IMR-90 (cell line): ENCODE data around the gene KCTD4. TPM values are rescaled to one million over a fixed set of nuclear protein-coding genes. Genes with fewer than 3 reads are reported as not detected.

ENCODE experiments used
- ATAC-seq: fragments of 200-7000 bp; cut with Tn5 transposase; 2 replicates; pipeline ENCODE4 v1.9.1; 2020; ENCODE audit warnings: low read depth, mild to moderate bottlenecking, moderate library complexity
- BruUV-seq: library from RNA; stranded (reverse); fragments of 400-500 nt; replicated peaks from 2 replicates; lab custom pipeline; 2021; lab: Mats Ljungman, UMichigan
- CTCF ChIA-PET: fragments of 300-600 bp; formaldehyde crosslinking; extraction: SDS; loops from one replicate; lab custom pipeline; 2021; ENCODE audit warnings: antibody characterized with exemption; lab: Yijun Ruan, JAX
- POLR2A ChIA-PET: fragments of 300-600 bp; sonication (Branson Sonifier 250); formaldehyde crosslinking; loops from one replicate; lab custom pipeline; 2022; ENCODE audit warnings: antibody characterized with exemption; ENCODE audit not compliant: unreplicated experiment; lab: Charles Lee
- DNase-seq: peaks from one replicate; pipeline ENCODE4 v3.0.0; 2013
- H2AFZ ChIP-seq: replicated peaks from 2 replicates; pipeline ENCODE3; 2013; ENCODE audit warnings: low read length, mild to moderate bottlenecking; ENCODE audit not compliant: poor library complexity
- H2AK5ac ChIP-seq: 2 replicates; pipeline ENCODE4 v1.6.1; 2013; ENCODE audit warnings: low read depth, low read length, inconsistent platforms
- H2AK9ac ChIP-seq: replicated peaks from 2 replicates; pipeline ENCODE3; 2013; ENCODE audit warnings: mild to moderate bottlenecking, low read depth, low read length, moderate library complexity; ENCODE audit not compliant: poor library complexity
- H2BK120ac ChIP-seq: 2 replicates; pipeline ENCODE4 v1.6.1; 2013; ENCODE audit warnings: low read depth, low read length, inconsistent platforms
- H2BK15ac ChIP-seq: 3 replicates; pipeline ENCODE4 v1.6.1; 2013; ENCODE audit warnings: low read depth, low read length, inconsistent platforms
- H2BK20ac ChIP-seq: 2 replicates; pipeline ENCODE4 v1.6.1; 2013; ENCODE audit warnings: low read depth, mild to moderate bottlenecking, inconsistent platforms, low read length, moderate library complexity
- H2BK5ac ChIP-seq: 2 replicates; pipeline ENCODE4 v1.6.1; 2013; ENCODE audit warnings: mild to moderate bottlenecking, low read depth, low read length, inconsistent platforms; ENCODE audit not compliant: poor library complexity, severe bottlenecking
- H3K14ac ChIP-seq: replicated peaks from 2 replicates; pipeline ENCODE4 v1.6.1; 2013; ENCODE audit warnings: low read depth, low read length, inconsistent platforms
- H3K18ac ChIP-seq: 2 replicates; pipeline ENCODE4 v1.6.1; 2013; ENCODE audit warnings: low read depth, low read length, control low read depth
- H3K23ac ChIP-seq: 2 replicates; pipeline ENCODE4 v1.6.1; 2013; ENCODE audit warnings: low read depth, low read length, inconsistent platforms
- H3K27ac ChIP-seq: 2 replicates; pipeline ENCODE4 v1.5.1; 2013; ENCODE audit warnings: mild to moderate bottlenecking, control low read depth, low read length; ENCODE audit not compliant: insufficient read depth
- H3K27me3 ChIP-seq: 2 replicates; pipeline ENCODE4 v1.6.1; 2013; ENCODE audit warnings: low read length; ENCODE audit not compliant: control insufficient read depth, insufficient read depth
- H3K36me3 ChIP-seq: 2 replicates; pipeline ENCODE4 v1.6.1; 2013; ENCODE audit warnings: low read length, mixed read lengths; ENCODE audit not compliant: control insufficient read depth, insufficient read depth
- H3K4ac ChIP-seq: 2 replicates; pipeline ENCODE4 v1.6.1; 2013; ENCODE audit warnings: low read depth, low read length, inconsistent platforms
- H3K4me1 ChIP-seq: 2 replicates; pipeline ENCODE4 v1.6.1; 2013; ENCODE audit warnings: low read length, mixed read lengths; ENCODE audit not compliant: control insufficient read depth, insufficient read depth
- H3K4me2 ChIP-seq: 2 replicates; pipeline ENCODE4 v1.6.1; 2013; ENCODE audit warnings: low read depth, mild to moderate bottlenecking, control low read depth, low read length, moderate library complexity
- H3K4me3 ChIP-seq: 2 replicates; pipeline ENCODE4 v1.5.1; 2013; ENCODE audit warnings: low read depth, mild to moderate bottlenecking, control low read depth, low read length, moderate library complexity; ENCODE audit not compliant: insufficient read depth
- H3K56ac ChIP-seq: 2 replicates; pipeline ENCODE4 v1.6.1; 2013; ENCODE audit warnings: low read length, inconsistent platforms; ENCODE audit not compliant: insufficient read depth; ENCODE audit errors: extremely low read depth
- H3K79me1 ChIP-seq, 2 experiments: 2 replicates each; pipeline ENCODE4 v1.6.1; 2013; ENCODE audit warnings: low read length in 2 of 2, inconsistent platforms in 1 of 2, low read depth in 1 of 2
- H3K9ac ChIP-seq: 2 replicates; pipeline ENCODE4 v1.6.1; 2013; ENCODE audit warnings: low read depth, low read length, control low read depth
- H3K9me1 ChIP-seq: 2 replicates; pipeline ENCODE4 v1.6.1; 2013; ENCODE audit warnings: low read length, inconsistent platforms; ENCODE audit not compliant: insufficient read depth
- H3K9me3 ChIP-seq: 2 replicates; pipeline ENCODE4 v1.6.1; 2013; ENCODE audit warnings: low read length; ENCODE audit not compliant: control insufficient read depth, insufficient read depth
- H4K20me1 ChIP-seq: 2 replicates; pipeline ENCODE4 v1.6.1; 2013; ENCODE audit warnings: low read length, inconsistent platforms; ENCODE audit not compliant: insufficient read depth
- H4K5ac ChIP-seq: 2 replicates; pipeline ENCODE4 v1.6.1; 2013; ENCODE audit warnings: mild to moderate bottlenecking, low read depth, low read length, control low read depth
- H4K8ac ChIP-seq, 2 experiments: 2 replicates each; pipeline ENCODE4 v1.6.1; 2013; ENCODE audit warnings: low read depth in 2 of 2, low read length in 2 of 2, control low read depth in 1 of 2, inconsistent platforms in 1 of 2
- H4K91ac ChIP-seq: 2 replicates; pipeline ENCODE4 v1.6.1; 2013; ENCODE audit warnings: low read depth, low read length, inconsistent platforms; ENCODE audit not compliant: insufficient read depth
- BHLHE40 ChIP-seq: fragments of 150-350 bp; IDR thresholded peaks from 2 replicates; pipeline ENCODE4 v1.6.1; 2016; ENCODE audit warnings: mild to moderate bottlenecking, low read depth, low read length
- CEBPB ChIP-seq: IDR thresholded peaks from 2 replicates; pipeline ENCODE4 v1.6.1; 2012; ENCODE audit warnings: low read depth, low read length, improper control_type of control experiment
- CHD1 ChIP-seq: IDR thresholded peaks from 2 replicates; pipeline ENCODE4 v1.6.1; 2012; ENCODE audit warnings: low read depth, low read length, improper control_type of control experiment
- FOS ChIP-seq: fragments of 150-350 bp; IDR thresholded peaks from 2 replicates; pipeline ENCODE4 v1.6.1; 2016; ENCODE audit warnings: low read depth, low read length
- MAFK ChIP-seq: IDR thresholded peaks from 2 replicates; pipeline ENCODE4 v1.6.1; 2012; ENCODE audit warnings: low read depth, low read length, improper control_type of control experiment
- MAZ ChIP-seq: IDR thresholded peaks from 2 replicates; pipeline ENCODE4 v1.6.1; 2012; ENCODE audit warnings: low read depth, mild to moderate bottlenecking, low read length, improper control_type of control experiment, moderate library complexity, borderline replicate concordance
- MXI1 ChIP-seq: IDR thresholded peaks from 2 replicates; pipeline ENCODE4 v1.6.1; 2012; ENCODE audit warnings: low read depth, mild to moderate bottlenecking, low read length, moderate library complexity, borderline replicate concordance
- NFE2L2 ChIP-seq: fragments of 150-350 bp; IDR thresholded peaks from 2 replicates; pipeline ENCODE4 v1.6.1; 2016; ENCODE audit warnings: low read depth, mild to moderate bottlenecking, low read length
- POLR2A ChIP-seq: IDR thresholded peaks from 2 replicates; pipeline ENCODE4 v1.6.1; 2012; ENCODE audit warnings: mild to moderate bottlenecking, low read depth, low read length
- RAD21 ChIP-seq: IDR thresholded peaks from 2 replicates; pipeline ENCODE4 v1.6.1; 2012; ENCODE audit warnings: low read length, improper control_type of control experiment
- RCOR1 ChIP-seq: IDR thresholded peaks from 2 replicates; pipeline ENCODE4 v1.6.1; 2012; ENCODE audit warnings: mild to moderate bottlenecking, low read length, improper control_type of control experiment; ENCODE audit not compliant: insufficient replicate concordance
- RFX5 ChIP-seq: IDR thresholded peaks from 2 replicates; pipeline ENCODE4 v1.8.0; 2012; ENCODE audit warnings: low read depth, mild to moderate bottlenecking, low read length, moderate library complexity
- SMC3 ChIP-seq: fragments of 150-350 bp; IDR thresholded peaks from 2 replicates; pipeline ENCODE4 v1.6.1; 2016; ENCODE audit warnings: low read depth, mild to moderate bottlenecking, antibody characterized with exemption, low read length, moderate library complexity
- dilution Hi-C: fragments of 300-500 bp; cut with HindIII; formaldehyde crosslinking; loops from one replicate; pipeline ENCODE4 v1.14.3; 2018; ENCODE audit warnings: low sequenced_read_pairs; ENCODE audit not compliant: unreplicated experiment
- in situ Hi-C: fragments of 300-500 bp; cut with MboI; formaldehyde crosslinking; loops from 3 replicates; pipeline ENCODE4 v1.14.3; 2019; ENCODE audit warnings: low sequenced_read_pairs, inconsistent platforms, mixed read lengths
- intact Hi-C: fragments of 100-400 bp; cut with micrococcal nuclease; formaldehyde crosslinking; loops from 2 replicates; pipeline ENCODE4 v1.10.0; 2022
- polyA plus RNA-seq, 3 experiments: library from polyadenylated mRNA; depleted of rRNA; stranded (reverse); fragments of >200 nt; gene quantifications; 2 replicates each; pipeline ENCODE4 v1.2.3, GENCODE V29; 2012; ENCODE audit warnings: low replicate concordance in 1 of 3
- total RNA-seq: library from RNA; depleted of rRNA; stranded (reverse); fragments of >200 nt; gene quantifications from 2 replicates; pipeline ENCODE4 v1.2.3, GENCODE V29; 2012
- TF ChIP-seq, protein P1 (sequence below): conservative IDR thresholded peaks from 2 replicates; pipeline ENCODE4 v1.5.1; 2012; ENCODE audit warnings: mild to moderate bottlenecking, low read depth, low read length, improper control_type of control experiment
- TF ChIP-seq, protein P2 (sequence below): fragments of 150-350 bp; IDR thresholded peaks from 2 replicates; pipeline ENCODE4 v1.6.1; 2016; ENCODE audit warnings: low read depth, mild to moderate bottlenecking, low read length, moderate library complexity, borderline replicate concordance

KCTD4 gene
- total and polyA plus RNA-seq, 2 of the 4 experiments (the other 2 are of a cell fraction): 0.53 to 0.72 TPM

DNA sequence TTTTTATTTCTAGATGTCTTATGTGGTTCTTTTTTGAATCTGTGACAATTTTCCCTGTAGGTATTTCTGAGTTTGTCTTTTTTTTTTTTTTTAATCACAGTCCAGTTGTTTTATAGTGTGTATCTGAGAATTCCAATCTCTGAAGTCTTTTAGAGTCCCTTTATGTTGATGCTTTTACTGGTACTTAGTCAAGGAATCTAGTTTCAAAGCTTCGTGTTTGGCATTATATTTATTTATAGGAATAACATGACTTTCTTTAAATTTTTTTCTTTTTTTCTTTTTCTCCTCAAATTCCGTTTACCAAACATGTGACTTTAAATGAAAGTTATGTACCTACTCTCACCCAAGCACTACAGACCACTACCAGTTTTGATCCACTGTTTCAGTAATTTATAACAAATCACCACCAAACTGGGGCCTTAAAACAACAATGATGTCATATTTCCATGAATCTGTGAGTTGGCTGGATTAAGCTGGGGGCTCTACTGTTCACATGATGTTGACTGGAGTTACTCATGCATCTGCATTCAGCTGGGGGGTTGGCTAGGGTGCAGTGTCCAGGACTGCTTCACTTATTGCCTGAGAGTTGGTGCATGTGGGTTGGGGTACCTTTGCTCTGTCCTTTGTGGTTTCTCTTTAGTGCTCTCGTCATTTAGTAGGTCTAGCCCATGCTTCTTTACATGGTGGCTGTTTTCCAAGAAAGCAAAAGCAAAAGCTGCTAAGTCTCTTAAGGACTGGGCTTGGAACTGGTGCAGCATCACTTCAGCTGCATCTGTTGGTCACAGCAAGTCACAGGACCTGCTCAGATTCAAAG lies 22.3 kb downstream of the KCTD4 start (continued):
- TF ChIP-seq BHLHE40 (peak; percentile 57), RFX5 (no peak), MAFK (no peak)

DNA sequence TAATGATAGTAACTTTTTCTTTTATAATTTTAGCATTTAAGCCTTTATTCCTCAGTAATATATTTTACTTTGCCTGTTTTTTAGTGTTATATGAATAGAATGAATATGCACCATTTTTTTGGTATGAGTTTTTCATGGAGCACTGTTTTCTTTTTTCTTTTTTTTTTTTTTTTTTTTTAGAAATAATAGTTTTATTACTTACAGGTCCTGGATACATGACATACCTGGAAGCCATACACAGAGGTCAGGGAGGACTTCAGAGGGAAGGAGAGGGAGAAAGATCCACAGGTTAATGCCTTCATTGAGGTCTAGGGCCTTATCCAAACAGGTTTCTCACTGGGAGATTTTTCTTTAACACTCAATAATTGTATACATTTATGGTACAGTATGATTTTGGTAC lies 26.4 kb downstream of the KCTD4 start:
- Histone ChIP-seq H3K4me3 (no peak overlapping the region), H3K36me3 (no peaks in the 10 kb centered on the region), H4K5ac (no peak overlapping the region), H4K20me1 (peaks cover 2% of the 10 kb centered on the region; the same call in 1 of the 2 replicates), H2AK9ac (no peak overlapping the region), H3K4ac (no peak overlapping the region), H3K56ac (no peak overlapping the region), H3K4me2 (no peak overlapping the region), H2BK5ac (no peak overlapping the region), H3K23ac (no peak overlapping the region), H2BK20ac (no peak overlapping the region), H4K91ac (no peak overlapping the region), H3K79me1 (peaks cover 23 to 50% of the 10 kb centered on the region in 2 experiments), H2AFZ (no peak overlapping the region), H3K9ac (no peak overlapping the region), H3K18ac (no peak overlapping the region), H3K4me1 (peaks cover 3% of the 10 kb centered on the region), H4K8ac (no peak overlapping the region), H2AK5ac (no peak overlapping the region), H2BK15ac (no peak overlapping the region), H3K27ac (no peak overlapping the region), H3K14ac (no peak overlapping the region), H2BK120ac (no peak overlapping the region), H3K27me3 (no peaks in the 10 kb centered on the region), H3K9me1 (peaks cover 13% of the 10 kb centered on the region), H3K9me3 (no peaks in the 10 kb centered on the region)
- in situ Hi-C loops: no loop called here
- intact Hi-C loops: no loop called here
- no peak for DNase-seq
- CTCF ChIA-PET: interaction anchor here (0.5 kb wide), 1 partner anchor 247 kb away, joined by 3 read pairs; no protein-coding TSS in a partner anchor
- POLR2A ChIA-PET: no interaction called here
- dilution Hi-C loops: no loop called here
- no TSS peak for BruUV-seq
- no peak for ATAC-seq
- TF ChIP-seq POLR2A: no peak
- TF ChIP-seq MXI1: no peak
- no peak for TF ChIP-seq RCOR1
- TF ChIP-seq FOS: no peak
- no peak for TF ChIP-seq MAFK
- TF ChIP-seq, protein P1, sequence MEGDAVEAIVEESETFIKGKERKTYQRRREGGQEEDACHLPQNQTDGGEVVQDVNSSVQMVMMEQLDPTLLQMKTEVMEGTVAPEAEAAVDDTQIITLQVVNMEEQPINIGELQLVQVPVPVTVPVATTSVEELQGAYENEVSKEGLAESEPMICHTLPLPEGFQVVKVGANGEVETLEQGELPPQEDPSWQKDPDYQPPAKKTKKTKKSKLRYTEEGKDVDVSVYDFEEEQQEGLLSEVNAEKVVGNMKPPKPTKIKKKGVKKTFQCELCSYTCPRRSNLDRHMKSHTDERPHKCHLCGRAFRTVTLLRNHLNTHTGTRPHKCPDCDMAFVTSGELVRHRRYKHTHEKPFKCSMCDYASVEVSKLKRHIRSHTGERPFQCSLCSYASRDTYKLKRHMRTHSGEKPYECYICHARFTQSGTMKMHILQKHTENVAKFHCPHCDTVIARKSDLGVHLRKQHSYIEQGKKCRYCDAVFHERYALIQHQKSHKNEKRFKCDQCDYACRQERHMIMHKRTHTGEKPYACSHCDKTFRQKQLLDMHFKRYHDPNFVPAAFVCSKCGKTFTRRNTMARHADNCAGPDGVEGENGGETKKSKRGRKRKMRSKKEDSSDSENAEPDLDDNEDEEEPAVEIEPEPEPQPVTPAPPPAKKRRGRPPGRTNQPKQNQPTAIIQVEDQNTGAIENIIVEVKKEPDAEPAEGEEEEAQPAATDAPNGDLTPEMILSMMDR: no peak
- TF ChIP-seq NFE2L2: no peak
- TF ChIP-seq CHD1: no peak
- TF ChIP-seq RFX5: no peak
- TF ChIP-seq, protein P2, sequence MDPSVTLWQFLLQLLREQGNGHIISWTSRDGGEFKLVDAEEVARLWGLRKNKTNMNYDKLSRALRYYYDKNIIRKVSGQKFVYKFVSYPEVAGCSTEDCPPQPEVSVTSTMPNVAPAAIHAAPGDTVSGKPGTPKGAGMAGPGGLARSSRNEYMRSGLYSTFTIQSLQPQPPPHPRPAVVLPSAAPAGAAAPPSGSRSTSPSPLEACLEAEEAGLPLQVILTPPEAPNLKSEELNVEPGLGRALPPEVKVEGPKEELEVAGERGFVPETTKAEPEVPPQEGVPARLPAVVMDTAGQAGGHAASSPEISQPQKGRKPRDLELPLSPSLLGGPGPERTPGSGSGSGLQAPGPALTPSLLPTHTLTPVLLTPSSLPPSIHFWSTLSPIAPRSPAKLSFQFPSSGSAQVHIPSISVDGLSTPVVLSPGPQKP: no peak
- no peak for TF ChIP-seq BHLHE40
- TF ChIP-seq RAD21: no peak
- TF ChIP-seq MAZ: no peak
- TF ChIP-seq CEBPB: no peak
- TF ChIP-seq SMC3: no peak
